ENCODE data around the gene MRM2.

Gene MRM2

DNA sequence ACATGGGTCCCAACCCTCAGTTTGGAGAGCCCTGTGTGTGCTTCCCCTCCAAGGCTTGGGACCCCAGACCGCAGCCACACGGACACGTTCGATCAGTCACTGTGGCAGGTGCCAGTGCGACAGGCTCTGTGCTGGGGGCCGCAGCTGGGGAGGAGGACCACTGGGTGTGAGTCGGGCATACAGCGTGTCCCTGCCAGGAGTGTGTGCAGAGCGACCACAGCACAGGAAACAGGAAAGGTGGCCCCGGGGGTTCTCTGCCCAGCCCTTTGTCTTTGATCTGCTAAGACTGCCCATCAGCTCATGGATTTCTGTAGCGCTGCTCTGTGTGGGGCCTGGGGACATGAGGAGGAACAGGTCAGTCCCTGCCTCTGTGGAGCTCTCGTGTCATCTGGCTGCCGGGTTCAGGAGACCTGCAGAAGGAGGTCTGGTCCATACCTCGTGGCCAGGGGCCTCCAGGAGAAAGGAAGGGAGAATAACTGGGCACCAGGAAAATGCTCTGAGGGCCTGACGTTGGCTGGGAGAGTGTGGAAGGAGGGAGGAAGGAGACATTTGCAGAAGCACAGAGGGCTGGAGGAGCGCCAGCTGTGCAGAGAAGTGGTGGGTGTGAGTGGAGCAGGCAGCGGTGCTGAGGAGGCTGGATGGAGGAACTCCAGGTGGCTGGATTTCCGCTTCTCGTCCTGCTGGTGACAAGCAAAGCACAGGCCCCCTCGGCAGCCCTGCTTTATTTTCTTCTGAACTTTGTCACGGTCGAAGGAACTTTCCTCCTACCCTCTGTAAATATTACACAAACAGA, 4.1 kb upstream of the MRM2 start:
- DNase-seq: no peak

DNA sequence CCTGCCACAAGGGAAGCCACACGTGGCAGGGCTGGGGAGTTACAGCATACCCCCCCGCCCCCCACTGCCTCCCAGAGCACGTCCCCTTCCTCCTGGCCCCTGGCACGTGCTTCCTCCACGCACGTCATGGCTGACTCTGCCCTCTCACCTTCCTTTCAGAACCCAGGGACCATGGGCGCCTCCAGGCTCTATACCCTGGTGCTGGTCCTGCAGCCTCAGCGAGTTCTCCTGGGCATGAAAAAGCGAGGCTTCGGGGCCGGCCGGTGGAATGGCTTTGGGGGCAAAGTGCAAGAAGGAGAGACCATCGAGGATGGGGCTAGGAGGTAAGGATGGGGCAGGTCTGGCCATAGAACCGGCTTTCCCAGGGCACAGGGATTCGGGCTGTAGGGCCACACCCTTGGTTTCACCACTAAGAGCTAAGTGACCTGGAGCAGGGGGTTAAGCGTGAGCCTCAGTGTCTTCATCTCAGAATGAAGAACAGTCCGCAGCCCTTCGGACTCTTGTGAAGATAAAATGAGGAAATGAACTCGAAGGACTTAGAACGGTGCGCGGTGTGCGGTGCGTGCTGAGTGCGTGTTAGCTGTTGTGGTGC, 2.5 kb upstream of the MRM2 start:
- no peak for DNase-seq

DNA sequence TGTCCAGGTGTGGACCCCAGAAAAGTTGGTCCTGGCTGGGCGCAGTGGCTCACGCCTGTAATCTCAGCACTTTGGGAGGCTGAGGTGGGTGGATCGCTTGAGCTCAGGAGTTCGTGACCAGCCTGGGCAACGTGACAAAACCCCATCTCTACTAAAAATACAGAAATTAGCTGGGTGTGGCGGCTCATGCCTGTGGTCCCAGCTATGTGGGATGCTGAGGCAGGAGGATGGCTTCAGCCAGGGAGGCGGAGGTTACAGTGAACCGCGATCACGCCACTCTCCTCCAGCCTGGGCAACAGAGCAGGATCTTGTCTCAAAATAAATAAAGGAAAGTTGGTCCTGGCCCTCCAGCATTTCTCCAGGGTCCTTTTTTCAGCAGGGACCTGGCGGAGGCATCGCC, 1.5 kb upstream of the MRM2 start:
- DNase-seq: peak; percentile 69

DNA sequence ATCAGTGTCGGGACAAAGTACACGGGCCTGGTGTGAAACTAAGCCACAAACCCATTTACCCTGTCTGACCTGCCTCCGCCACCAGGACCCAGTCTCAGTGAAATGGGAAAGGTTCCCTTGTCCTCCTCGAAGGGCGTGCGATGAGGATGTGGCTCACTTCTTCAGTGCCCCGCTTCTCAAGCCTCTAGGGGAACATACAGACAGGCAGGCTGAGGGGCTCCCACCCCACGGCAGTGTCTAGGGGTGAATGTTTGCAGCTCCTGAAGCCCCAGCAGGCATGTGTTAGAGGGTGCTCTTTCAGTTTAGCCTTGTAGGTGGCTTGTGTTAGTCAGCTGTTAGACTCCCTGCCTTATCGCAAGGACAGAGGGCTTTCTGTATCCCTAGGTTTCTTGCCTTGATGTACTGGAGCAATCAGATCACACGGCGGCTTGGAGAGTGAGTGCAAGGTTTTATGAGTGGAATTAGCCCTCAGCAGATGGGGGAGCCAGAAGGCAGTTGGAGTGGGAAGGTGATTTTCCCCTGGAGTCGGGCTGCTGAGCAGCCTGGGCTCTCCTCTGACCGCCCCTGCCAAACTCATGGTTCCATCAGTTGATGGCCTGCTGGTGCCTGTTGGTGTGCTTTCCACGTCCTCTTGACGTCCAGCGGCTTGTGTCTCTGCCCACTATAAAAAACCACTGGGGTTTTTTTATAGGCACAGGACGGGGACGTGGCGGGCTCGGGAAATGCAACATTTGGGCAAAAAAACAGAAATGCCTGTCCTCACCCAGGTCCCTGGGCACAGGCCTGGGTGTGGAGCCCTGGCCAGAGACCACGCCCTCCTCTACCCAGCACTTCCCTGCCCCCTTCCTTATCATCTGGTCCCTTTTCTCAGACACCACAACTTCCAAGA, 780 bp upstream of the MRM2 start:
- DNase-seq: no peak

DNA sequence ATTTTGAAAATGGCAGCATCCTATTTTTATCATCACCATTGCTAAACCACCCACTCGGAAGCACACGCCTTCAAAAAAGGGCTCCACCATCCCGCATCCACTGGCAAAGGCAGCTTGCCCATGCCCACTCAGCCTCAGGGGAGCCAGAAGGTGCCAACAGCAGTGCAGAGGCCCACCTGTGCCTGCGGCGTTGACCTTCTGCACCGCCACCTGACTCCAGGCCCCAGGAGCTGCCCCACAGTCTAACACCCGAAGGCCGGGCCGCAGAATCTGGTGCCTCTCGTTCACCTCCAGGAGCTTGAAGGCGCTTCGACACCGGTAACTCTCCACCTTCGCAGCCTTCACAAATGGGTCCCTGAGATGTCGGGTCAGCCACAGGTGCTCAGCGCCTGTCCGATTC, 2.8 kb downstream of the MRM2 start:
- no peak for DNase-seq

DNA sequence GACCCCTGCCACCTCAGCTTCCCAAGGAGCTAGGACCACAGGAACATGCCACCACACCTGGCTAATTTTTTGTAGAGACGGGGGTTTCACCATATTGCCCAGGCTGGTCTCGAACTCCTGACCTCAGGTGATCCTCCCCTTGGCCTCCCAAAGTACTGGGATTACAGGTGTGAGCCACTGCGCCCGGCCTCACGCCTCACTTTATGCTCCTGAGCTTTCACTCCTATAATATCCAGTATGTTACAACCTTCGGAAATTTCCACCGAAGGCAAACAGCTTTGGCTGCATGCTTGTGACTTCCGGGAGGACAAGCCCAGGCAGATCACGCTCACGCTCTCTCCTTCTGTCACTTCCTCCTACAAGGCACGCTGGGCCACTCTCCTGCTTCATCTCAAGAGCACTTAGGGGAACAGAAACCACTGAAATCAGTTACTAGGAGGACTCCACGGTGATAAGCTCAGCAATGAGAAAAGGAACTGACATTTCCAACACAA, 4.8 kb downstream of the MRM2 start:
- no peak for DNase-seq

DNA sequence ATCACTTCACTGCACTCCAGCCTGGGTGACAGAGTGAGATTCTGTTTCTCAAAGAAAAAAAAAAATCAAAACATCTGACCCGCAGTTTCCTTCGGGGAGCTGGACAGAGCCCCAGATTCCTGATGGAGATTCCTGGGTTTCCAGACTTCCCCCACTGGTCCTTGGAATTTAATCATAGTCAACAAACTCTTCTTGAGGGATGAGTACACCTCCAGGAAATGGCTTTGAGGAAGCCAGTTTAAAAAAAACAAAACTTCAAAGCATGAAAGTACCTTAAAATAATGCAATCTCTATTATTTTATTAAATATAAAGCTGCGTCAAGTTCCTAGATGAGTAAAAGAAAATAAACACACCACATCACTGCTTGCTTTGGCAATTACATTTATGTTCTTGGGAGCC, 8.1 kb downstream of the MRM2 start:
- no peak for DNase-seq

DNA sequence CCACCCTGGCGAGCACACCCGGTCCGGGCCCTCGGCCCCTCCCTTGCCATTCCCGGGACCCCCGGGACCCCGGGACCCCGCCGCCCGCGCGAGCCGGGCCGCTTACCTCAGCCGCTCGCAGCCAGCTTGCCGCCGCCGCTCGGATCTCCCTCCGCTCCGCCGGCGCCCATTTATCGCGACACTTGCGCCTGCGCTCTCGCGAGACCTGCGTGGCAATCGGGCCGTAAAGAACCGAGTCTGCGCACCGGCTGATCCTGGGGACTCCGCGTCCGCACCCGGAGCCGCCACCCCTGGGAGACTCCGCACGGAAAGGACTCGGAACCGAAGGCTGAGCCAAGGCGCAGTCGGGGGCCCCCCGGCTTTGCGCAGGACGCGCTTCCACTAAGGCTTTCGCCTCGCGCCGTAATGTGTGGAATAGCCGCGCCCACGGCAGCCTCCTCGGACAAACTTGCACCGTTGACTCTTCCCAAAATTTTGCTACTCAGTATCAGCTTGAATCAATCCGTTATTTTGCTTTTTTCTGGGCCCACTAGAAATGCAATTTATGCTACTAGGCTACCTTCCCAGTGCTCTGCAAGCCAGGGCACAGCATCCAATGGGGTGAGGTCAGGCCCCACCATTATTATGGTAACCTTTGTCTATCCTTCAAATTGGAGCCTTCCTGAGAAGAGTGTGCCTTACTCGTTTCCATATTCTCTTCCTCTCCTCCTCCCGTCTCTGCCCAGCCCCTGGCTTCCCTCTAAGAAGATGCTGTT, 9.1 kb downstream of the MRM2 start, which contains the start of gene MAD1L1:
Gene MAD1L1, minus strand, starts transcription at position 180 of the 755 bp plus-strand sequence. CDS start 2,812 bp downstream, outside the sequence.
- DNase-seq: peak; percentile 92

DNA sequence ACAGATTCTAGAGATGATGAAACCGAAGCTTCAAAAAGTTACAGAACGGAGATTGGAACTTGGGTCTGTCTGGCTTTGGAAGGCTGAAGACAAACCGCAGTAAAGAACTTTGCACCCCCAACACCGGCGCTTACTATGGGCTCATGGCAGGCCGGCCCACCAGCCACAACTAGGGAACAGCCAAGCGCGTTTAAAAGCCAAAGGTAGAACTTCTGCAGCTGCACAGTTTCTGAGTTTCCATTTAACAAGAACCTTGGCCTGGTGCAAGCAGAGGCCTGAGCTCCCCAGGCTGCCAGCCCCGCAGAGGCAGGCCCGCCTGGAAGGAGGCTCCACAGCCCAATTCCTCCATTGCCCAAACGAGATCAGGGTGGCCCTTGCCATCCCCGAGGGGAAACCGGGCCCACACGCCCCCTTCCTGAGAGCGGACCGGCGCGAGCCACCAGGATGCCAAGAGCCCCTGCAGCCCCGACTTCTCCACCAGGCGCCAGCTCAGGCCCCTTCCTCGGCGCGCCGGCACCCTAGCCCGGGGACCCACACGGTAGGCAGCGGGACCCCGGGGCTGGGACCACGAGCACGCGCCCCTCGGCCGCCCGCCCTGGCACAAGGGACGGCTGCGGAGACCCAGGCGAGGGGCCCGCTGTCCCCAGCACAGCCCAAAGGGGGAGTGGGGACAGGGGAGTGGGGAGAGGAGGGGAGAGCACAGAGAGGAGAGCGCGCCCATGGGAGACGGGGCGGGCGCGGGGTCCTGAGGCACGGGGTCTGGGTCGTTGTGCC, 9.8 kb downstream of the MRM2 start:
- no peak for DNase-seq

DNA sequence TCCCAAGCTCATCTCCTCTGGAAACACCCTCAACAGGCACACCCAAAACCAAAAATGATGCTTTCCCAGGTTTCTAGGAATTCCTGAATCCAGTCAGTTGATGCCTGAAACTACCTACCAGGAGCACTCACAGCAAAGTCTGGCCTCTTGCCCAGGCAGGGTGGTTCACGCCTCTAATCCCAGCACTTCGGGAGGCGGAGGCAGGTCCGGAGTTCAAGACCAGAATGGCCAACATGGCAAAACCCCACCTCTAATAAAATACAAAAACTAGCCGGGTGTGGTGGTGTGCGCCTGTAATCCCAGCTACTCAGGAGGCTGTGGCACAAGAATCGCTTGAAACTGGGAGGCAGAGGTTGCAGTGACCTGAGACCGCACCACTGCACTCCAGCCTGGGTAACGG, 11.1 kb downstream of the MRM2 start:
- no peak for DNase-seq

DNA sequence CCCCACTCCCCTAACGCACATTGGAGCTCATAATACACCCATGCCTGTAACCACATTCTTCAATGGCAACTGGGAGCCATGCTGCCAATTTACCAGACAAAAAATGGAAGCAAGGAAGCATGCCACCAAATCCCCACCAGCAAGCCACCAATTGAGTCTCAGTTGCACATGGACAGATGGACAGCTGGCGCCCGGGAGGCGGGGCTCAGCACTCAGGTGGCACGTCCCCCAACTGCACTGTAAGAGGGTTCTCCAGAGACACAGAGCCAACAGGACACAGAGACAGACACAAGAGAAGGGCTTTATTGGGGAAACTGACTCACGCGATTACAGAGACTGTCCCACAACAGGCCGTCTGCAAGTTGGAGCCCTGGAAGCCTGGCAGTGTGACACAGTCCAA, 11.8 kb downstream of the MRM2 start:
- DNase-seq: no peak

DNA sequence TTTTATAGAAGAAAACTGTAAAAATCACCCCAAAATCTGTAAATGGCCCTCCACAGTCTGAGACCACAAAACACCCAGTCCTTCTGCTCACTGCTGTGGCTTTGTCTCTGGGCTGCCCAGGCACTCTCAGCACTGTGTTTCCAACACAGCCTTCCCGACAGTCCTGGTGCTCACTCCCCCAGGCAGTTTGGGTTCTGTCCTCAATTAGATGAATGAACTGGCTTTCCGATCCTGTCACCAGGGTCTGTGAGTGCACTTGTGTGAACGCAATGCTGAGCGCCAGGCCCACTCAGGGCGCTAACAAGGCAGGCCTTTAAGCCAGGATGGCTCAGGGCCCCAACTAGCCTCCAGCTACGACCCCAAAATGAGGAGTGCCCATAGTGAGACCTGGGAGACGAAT, 12.5 kb downstream of the MRM2 start:
- DNase-seq: no peak

DNA sequence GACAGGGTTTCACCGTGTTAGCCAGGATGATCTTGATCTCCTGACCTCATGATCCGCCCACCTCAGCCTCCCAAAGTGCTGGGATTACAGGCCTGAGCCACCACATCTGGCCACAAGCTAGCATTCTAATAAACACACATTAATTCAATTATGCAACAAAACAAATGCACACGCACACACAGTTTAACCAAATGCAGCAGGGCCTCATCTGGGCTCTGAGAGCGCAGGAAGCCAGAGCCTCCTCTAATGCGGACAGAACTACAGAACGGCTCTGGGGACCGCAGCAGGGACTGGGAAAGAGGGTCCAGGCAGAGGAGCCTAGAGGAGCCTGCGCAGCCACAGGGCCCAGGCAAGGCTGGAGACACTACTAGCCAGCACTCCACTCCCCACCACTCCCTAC, 13.1 kb downstream of the MRM2 start:
- no peak for DNase-seq

DNA sequence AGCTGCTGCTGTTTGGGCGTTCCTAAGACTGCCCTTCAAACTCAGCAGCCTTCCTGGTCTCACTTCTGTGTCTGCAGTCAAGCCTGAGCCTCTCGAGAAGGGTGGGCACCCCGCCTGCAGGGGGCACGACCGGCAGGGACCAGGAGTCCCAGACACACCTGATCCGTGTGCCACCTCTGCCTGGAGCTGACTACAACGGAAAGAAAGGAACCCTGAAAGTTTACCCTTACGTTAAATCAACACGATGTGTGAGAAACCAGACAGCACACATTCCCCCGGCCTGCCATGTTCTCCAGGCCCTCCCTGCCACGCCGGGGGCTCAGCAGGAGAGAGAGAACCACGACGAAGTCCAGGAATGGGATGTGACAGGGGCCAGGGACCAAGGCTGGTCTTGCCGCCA, 14.3 kb downstream of the MRM2 start:
- DNase-seq: no peak

DNA sequence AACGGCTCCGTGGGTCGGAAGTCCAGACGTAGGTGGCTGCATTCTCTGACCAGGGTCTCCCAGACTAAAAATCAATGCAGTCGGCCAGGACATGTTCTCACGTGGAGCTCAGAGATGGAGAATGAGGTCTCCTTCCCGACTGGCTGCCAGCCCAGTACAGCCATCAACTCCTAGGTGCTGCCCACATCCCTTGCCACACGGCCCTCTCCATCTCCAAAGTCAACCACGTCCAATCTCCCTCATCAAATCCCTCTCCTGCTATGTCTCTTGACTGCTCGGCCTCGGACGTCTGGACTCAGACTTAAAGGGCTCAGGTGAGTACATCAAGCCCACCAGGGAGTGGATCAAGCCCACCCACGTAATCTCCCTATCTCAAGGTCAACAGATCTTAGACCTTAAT, 16.2 kb downstream of the MRM2 start:
- DNase-seq: no peak

DNA sequence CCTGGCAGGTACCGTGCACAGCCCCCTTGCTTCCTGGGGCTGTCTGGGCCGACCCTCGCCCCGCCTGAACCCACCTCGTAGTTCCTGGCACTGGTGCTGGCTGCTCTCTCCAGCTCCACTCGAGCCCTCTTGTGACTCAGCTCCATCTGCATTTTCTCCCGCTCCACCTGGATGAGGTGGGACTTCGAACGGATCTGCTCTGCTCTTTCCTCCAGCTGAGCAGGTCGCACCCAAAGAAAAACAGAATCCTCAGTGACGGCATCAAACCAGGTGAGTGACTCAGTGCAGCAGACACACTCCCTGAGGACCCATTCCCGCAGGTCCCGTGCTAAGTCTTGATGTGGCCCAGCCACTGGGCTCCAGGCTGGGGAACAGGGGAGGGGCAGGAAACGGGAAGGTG, 16.7 kb downstream of the MRM2 start:
- no peak for DNase-seq

DNA sequence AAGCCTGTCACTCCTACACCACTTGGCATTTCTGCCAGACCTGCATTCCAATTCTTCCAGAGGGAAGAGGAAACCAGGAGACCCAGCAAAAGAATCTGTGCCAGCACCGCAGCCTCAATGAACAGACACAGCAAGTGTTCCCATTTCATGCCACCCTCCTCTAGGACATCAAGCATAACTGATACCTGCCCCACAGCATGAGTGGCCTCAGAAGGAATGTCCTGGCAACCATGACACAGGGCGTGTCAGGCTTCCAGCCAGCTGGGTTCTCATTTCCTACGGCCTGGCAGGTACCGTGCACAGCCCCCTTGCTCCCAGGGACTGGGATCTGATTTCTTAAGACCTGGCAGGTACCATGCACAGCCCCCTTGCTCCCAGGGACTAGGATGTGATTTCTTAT, 17.1 kb downstream of the MRM2 start:
- no peak for DNase-seq

DNA sequence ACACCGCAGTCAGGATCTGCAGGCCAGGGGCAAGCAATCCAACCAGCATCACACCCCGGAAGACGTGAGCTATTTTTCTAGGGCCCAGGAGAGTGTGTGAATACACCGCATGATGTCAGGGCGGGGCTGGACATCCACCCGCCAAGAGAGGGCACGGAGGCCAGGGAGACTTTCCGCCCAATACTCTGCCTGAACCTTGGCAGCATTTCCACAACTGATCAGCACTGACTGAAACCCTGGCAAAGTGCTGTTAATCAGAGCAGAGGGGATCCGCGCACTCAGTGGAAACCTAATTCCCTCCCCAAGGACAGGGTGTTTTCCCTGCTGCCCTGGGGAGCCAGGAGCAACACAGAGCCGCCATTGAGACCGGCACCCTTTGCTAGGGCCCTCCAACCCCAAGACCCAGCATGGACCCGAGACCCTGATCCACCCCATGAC, 17.5 kb downstream of the MRM2 start:
- no peak for DNase-seq

DNA sequence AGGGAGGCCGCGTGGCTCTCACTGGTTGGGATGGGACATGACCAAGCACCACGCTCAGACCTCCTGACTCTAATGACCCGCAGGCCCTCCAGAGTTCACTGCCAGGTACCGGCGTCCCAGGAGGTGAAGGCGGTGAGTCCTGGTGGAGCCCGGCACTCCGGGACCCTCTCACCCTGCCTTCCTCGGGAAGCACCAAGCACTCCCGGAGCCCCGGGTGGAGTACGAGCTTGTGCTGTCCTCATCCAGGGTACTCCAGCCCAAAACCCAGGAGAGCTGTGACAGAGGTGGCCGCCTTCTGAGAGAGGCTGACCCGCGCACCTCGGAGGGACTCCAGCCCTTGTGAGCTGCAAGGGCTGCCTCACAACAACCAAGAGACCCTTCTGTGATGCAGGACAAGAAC, 18.7 kb downstream of the MRM2 start:
- no peak for DNase-seq

DNA sequence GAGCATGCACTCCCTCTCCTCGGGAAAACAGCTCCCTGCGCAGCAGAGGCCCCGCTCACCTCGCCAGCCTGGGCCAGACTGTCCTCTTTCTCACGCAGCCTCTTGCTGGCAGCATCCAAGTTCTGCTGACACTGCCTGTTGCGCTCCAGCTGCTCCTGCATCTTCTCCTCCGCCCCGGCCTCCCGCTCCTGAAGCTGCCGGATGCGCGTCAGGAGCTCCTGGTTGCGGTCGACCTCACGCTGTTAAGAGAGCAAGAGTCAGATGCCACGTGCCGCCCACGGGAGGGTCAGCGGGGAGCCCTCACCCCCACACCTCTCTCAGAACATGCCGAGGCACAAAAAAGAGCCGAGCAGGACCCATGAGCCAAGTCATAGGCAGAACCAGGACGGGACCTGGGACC, 19.5 kb downstream of the MRM2 start:
- DNase-seq: no peak

DNA sequence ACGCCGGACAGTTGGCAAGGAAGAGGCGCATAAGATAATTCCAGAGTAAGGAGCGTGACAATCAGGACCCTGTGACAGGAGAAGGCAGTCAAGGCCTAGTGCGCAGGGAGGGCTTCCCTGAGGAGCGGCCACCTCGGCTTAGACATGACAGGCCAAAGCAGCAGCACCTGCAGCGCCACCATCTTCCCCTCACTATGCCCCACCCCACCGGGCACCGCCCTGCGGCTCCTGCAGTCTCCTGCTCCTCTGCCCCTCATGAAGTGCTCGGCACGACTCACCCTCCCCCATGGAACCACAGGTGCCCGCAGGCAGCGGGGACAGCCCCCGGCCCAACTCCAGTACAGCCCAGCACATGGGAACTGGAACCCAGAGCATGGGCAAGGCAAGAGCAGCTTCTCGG, 21.1 kb downstream of the MRM2 start:
- DNase-seq: no peak

DNA sequence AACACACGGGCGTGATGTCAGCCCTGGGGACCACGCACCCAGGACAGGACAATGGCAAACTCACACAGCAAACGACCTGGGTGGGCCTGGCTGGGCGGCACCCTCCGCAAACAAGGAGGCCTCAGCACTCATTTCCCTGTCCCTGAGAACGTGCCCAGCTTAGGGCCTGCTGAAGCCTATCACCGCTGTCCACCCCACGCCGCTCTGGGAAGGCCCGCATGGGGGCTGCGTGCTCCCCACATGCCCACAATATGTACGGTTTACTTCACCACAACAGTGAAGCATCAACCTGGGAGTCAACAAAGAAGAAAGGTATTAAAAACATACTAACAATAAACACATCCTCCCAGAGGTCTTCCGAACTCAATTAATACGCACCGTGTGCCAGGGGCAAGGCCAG, 21.5 kb downstream of the MRM2 start:
- no peak for DNase-seq
